Lower leg skin (tissue), 3 donors: ENCODE data around the gene GREB1.

Experiments
- CTCF ChIP-seq, 3 donors: fragments of 450-650 bp; IDR thresholded peaks; one replicate each; pipeline ENCODE4 v1.5.1; 2016; ENCODE audit warnings: antibody characterized with exemption in 3 of 3, mild to moderate bottlenecking in 3 of 3, moderate library complexity in 2 of 3
- POLR2A ChIP-seq, 2 donors: fragments of 450-650 bp; IDR thresholded peaks; one replicate each; pipeline ENCODE4 v1.6.1; 2016 to 2017; ENCODE audit warnings: antibody characterized with exemption in 2 of 2, mild to moderate bottlenecking in 1 of 2, moderate library complexity in 1 of 2

- TF ChIP-seq POLR2A (IDR thresholded peaks at IDR 0.05) (no peak), CTCF (IDR thresholded peaks at IDR 0.05) (no peak)
Observed at GRCh38 chr2:11494310-11494709, 39.5 kb upstream of the GREB1 start.
